ENCODE data around the gene EID1.

- TF ChIP-seq CTCF (IDR thresholded peaks at IDR 0.05; ENCODE audit: low read length) (no peak), EZH2 (IDR thresholded peaks at IDR 0.05; ENCODE audit: borderline replicate concordance, low read length) (no peak)
Observed at GRCh38 chr15:48898446-48898845, 20.5 kb downstream of the EID1 start.

Measured in OCI-LY1 (cell line).